ENCODE data around the gene OR5B2.
"Not testable (repeated sequence)": the region's sequence is repeated elsewhere in the genome, so short reads cannot be mapped to it uniquely, and the experiment has no call there.

The OR5B2 gene

DNA sequence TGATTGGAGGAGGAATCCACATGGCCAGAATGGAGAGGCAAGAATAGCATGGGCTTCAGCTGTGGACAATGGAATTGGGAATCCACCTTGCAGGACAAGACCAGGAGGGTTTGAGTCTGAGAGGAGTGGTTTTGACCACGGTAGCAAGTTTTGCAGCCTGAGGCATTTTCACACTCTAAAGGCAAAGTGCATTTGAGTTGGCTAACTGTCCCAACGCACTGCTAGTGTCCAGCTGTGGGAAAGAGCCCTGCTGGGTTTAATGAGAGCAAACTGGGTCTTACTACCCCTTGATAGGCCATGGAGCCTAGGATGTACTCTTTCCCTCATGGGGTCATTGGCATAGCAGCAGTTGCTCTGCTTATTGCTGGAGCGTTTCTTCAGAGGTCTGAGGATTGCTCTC, at the start of gene OR5B2:
Gene OR5B2 (minus strand): TSS at position 101 of the 400 bp plus-strand sequence. CDS start 4,860 bp downstream, outside the sequence.
- no peak for DNase-seq

GRCh38 chr11:58471892-58472291, 44.0 kb upstream of the OR5B2 start:
- no peak for DNase-seq

DNA sequence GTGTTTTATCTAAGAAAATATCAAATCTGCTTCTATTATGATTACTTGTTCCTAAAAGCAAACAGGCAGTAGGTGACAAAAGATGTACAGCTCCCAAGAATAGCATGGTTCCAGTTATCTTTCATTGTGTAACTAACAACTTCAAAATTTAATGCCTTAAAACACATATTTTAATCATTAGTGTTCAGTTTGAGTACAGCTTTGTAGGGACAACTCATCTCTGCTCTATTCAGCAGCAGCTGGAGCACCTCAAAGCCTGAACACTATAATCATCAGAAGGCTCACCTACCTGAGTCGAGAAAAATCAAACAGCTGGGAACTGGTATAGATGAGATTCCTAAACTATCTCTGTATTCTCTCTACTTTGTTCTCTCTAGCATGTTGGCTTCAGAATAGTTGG, 38.4 kb upstream of the OR5B2 start:
- DNase-seq, result no peak

DNA sequence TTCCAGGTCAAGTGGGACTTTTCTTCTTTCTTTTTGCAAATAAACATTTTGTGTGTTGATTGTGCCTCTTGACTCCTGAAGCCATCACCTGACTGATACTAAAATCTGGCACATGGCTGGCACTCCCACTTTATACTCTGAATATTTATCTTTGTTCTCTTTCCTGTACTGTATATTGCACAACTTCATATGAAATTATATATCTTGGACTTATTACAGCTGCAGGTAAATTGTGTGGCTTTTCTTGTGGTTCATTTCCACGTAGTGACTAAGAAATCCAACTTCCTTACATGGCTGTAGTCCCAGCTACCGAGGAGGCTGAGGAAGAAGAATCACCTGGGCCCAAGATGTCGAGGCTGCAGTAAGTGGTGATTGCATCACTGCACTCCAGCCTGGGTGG, 37.8 kb upstream of the OR5B2 start:
- DNase-seq, result no peak

DNA sequence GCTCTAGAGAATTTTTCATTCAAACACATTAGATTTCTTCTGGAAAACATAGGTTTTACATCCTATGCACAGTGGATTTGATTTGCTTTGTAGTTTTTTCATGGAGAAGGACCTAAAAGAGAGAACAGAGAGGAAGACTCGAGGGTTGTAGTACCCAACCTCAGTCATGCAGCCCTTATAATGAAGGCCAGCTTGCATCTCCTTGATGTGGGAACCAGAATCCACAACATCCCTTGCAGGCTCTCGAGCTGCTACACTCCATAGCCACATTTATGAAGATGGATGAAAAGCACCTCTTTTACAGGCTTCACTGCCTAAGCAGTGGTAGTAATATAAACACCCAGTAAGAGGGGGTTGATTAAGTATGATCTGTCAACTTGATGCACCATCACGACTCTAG, 23.7 kb upstream of the OR5B2 start:
- no peak for DNase-seq

DNA sequence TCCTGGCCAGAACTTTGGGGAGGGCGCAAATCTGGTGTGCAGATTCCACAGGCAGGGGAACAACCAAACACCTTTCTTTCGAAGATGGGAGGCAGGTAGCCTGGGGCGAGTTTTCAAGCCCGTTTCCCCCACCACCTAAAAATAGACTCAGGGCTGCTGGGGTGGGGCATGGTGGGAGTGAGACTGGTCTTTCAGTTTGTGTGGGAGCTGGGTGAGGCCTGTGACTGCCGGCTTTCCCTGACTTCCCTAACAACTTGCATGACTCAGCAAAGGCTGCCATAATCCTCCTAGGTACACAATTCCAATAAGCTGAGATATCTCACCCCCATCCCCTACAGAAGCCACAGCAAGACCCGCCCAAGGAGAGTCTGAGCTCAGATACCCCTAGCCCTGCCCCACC, 18.4 kb upstream of the OR5B2 start:
- no peak for DNase-seq

DNA sequence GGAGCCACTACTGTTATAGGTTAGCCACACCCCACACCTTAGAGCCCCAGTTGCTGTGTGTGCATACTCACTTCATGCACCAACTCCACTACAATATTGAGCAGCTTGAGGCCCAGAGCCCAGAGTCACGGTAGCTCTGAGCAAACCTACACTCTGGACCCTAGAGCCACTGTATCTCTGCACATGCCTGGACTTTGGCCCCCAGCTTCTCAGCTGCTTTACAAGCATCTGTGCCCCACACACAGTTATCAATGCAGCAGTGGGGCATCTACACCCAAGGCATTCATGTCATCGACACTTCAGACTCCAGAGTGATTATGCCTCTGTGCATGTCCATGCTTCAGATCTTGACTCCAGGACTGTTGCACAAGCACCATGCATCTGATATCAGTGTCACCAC, 16.4 kb upstream of the OR5B2 start:
- DNase-seq, result no peak

DNA sequence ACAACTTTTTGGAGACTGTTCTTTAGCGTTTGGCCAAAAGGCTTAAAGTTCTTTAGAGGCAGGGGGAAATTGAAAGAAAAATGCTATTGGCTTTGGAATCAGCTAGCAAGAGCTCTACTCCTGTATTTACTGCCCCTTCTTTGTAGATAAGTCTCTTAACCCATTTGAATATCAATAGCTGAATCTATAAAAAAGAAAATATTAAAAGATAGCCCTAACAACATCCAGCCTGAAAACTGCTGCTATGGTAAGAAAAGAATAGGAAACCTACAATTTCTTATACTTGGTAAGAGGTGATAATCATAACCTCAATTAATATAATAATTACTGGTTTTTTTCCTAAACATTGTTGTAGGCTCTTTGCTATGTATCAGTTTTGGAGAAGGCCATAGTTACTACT, 14.2 kb upstream of the OR5B2 start, which contains the start of gene OR5B12:
Gene OR5B12 (minus strand): TSS at position 101 of the 400 bp plus-strand sequence. CDS start 2,085 bp downstream, outside the sequence.
- no peak for DNase-seq

DNA sequence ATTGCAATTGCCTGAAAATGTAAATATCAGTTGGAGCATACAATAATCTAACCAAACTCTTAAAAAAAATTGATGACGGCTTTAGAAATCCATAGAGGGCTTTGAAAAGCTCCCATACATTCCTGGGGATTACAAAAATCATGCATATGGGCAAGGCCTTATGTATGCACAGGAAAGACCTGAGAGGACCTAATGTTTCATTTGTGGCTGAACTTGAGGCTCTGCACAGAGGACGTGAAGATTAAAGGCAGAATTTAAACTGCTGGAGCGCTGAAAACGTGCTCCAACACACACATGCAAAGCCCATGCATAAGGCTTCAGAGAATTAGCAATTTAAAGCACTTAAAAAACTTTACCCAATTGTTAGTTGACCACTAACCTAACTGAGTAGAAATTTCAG, 10.6 kb upstream of the OR5B2 start:
- no peak for DNase-seq

DNA sequence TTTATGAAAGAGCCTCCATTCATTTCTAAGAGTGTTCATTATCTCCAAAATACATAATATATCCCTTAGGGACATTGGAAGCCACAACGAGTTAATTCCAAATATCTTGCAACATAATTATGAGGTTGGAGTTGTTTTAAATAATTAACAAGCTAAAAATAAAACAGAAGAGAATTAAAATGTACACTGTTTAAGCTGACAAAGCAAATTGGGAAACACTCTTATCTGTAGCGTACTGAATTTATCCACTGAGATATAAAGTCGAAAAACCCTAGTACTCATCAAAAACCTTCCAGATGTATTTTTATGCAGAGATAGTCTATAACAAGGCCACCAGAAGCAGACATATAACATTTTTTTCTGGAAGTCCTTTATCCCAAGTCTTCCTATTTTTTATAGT, 6.3 kb upstream of the OR5B2 start:
- no peak for DNase-seq

DNA sequence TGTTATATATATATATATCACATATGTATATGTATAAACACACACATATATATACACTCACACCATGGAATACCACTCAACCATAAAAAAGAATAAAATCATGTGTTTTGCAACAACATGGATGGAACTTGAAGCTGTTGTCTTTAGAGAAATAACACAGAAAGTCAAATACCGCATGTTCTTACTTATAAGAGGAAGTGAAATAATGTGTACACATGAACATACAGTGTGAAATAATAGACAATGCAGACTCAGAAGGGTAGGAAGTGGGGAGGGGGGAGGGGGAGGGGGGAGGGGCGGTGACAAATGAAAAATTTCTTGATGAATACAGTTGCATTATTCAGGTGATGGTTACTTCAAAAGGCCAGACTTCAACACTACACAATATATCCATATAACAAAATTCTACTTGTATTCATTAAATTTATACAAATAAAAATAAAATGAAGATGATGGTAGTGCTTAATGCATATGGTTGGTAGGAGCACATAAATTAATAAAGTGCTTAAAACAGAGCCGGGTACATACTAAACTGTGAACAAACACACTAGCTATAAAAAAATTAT, 5.8 kb upstream of the OR5B2 start:
- DNase-seq, result no peak

- no peak for DNase-seq
These were observed 1.4 kb upstream of the OR5B2 start for GRCh38 chr11:58429273-58429672.

GRCh38 chr11:58406774-58407173, 21.1 kb downstream of the OR5B2 start, which contains the start of gene OR5B3:
Gene OR5B3, minus strand, starts transcription at chr11:58406874. Its CDS starts 3,465 bp downstream, at chr11:58403409.
- no peak for DNase-seq

DNA sequence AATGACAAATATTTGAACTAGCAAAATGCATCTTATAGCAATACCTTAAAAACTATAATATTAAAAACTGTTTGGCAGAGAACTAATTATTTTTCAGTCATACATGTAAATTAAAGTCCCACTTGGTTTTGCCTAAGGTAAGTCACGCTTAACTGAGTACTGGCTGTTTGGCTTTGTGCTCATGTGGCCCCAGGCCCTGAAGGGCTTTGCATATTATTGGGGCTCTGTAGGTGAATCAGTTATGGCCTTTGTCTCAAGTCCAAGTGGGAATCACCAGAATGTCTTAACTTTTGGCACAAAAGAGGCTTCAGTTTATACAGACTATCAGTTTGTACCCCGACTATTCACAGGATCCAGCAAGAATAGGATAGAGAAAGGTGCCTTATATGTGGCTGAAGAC, 28.3 kb downstream of the OR5B2 start:
- not testable (repeated sequence) for DNase-seq

DNA sequence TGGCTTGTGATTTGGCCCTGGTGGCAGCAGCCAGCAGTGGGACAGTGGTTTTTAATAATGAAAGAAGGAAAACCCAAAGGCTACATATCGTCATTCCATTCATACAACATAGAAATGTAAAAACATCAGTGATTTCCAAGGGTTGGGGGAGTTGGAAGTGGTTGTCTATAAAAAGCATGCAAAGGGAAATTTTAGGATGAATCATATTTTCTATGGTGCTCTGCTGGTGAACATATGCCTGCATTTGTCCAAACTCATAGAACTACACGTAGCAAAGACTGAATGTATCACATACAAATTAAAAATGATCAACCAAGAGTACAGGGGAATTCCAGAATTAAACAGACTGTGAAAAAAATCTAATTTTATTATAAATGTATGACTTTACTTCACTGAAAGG, 32.3 kb downstream of the OR5B2 start:
- DNase-seq, result no peak

DNA sequence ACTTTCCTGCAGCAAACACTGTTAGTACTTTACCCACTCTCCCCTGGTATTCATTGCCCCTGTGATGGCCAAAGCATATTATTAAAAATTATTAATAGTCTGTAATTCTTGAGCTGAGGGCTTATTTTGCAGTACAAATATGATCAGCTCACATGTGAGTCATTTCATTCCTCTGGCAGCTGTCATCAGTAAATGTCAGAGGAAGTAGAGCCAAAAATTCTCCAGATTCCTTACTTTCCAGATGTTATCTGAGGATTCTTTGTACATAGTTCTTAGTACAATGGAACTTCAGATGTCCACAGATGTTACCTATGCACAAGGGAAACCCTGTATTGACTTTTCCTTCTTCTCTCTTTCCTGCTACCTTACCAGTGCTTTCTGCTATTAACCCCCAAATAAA, 33.7 kb downstream of the OR5B2 start:
- DNase-seq, result no peak

DNA sequence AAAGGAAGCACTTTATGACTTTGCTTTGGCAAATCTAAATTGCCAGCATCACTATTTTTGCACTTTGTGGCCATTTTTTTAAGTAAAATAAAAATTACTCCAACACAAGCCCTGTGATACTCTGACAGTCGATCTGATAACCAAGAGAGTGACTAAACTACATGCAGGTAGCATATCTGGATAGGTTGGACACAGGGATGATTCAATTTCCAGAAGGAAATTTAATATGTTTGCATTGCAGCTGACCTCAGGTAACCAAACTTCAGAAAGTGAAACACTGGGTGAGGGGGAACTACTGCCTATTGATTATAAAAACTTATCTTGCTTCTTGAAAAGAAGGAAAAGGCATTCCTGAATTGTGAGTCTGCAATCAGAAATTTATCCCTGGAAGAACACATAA, 35.2 kb downstream of the OR5B2 start:
- no peak for DNase-seq

DNA sequence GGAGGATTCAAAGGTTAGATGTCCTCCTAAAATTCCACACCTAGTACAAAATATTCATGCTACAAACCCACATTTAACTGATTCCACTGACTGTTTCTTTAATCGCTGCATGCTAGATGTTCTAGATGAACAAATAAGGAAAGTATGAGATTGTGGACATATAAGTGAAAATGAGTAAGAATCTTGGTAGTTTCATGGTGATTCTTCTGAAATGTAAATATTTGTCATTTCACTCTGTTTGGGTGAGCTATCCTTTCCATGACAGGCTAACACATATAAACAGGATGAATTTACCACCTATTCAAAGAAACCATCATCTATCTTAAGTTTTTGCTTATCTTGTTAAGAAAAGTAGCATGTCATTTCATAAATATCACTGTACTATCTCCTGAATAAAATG, 36.0 kb downstream of the OR5B2 start:
- no peak for DNase-seq

- no peak for DNase-seq
These were observed 37.3 kb downstream of the OR5B2 start for GRCh38 chr11:58390551-58391063.

Data from NCI-H1105 (cell line).